PC-3 (cell line): ENCODE results near the gene ACBD4.

Experiments
- EZH2 ChIP-seq: fragments of 300-600 bp; sonication (generic); IDR thresholded peaks from one replicate; pipeline ENCODE4 v1.6.1; 2017; ENCODE audit warnings: antibody characterized with exemption, mild to moderate bottlenecking, low read length; ENCODE audit not compliant: unreplicated experiment
- EZH2phosphoT487 ChIP-seq: fragments of 300-600 bp; sonication (generic); IDR thresholded peaks from 2 replicates; pipeline ENCODE4 v1.6.1; 2018; ENCODE audit warnings: mild to moderate bottlenecking, antibody characterized with exemption, low read length, borderline replicate concordance
- TF ChIP-seq, protein P1 (sequence below): fragments of 300-600 bp; sonication (generic); conservative IDR thresholded peaks from 2 replicates; pipeline ENCODE4 v1.5.1; 2017; ENCODE audit warnings: antibody characterized with exemption, low read depth, mild to moderate bottlenecking, low read length

DNA sequence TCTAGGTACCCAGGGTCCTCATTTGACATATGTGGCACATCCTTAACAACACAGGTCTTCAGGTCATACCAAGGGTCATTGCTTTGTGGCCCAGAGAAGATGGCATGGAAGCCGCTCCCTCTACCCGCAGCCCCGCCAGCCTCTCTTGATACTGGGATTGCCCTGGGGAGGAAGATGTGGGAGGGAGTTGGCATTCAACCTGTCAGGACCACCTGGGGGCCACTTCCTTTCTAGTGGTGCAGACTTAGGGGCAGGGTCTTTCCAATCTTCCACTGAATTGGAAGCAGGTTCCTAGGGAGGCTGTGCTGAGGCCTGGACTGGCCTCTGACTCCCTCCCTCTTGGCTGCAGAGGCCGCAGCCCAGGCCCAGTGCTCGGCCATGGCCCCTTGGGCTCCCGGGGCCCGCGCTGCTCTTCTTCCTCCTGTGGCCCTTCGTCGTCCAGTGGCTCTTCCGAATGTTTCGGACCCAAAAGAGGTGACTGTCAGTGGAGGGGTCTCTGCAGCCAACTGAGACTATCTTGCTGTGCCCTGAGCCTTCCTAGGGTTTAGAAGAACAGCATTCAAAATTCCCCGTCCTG is 7.7 kb downstream of the ACBD4 start:
- TF ChIP-seq, protein P1, sequence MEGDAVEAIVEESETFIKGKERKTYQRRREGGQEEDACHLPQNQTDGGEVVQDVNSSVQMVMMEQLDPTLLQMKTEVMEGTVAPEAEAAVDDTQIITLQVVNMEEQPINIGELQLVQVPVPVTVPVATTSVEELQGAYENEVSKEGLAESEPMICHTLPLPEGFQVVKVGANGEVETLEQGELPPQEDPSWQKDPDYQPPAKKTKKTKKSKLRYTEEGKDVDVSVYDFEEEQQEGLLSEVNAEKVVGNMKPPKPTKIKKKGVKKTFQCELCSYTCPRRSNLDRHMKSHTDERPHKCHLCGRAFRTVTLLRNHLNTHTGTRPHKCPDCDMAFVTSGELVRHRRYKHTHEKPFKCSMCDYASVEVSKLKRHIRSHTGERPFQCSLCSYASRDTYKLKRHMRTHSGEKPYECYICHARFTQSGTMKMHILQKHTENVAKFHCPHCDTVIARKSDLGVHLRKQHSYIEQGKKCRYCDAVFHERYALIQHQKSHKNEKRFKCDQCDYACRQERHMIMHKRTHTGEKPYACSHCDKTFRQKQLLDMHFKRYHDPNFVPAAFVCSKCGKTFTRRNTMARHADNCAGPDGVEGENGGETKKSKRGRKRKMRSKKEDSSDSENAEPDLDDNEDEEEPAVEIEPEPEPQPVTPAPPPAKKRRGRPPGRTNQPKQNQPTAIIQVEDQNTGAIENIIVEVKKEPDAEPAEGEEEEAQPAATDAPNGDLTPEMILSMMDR: no peak
- no peak for TF ChIP-seq EZH2phosphoT487
- no peak for TF ChIP-seq EZH2
